Activated B cell treated with CpG ODN at 0.5 μM for 24 hours (primary cell): ENCODE data around the gene CCN5. TPM values are rescaled to one million over a fixed set of nuclear protein-coding genes. Genes with fewer than 3 reads are reported as not detected.

Source experiments
- ATAC-seq: fragments of 200-7000 bp; cut with Tn5 transposase; one replicate; pipeline ENCODE4 v1.10.0; 2021; ENCODE audit warnings: low read depth, mild to moderate bottlenecking, moderate library complexity
- CTCF ChIA-PET: fragments of 350-600 bp; sonication (Branson Sonifier 250); formaldehyde crosslinking; loops from one replicate; lab custom pipeline; 2021; ENCODE audit warnings: antibody characterized with exemption; lab: Charles Lee
- POLR2A ChIA-PET: fragments of 350-600 bp; sonication (Branson Sonifier 250); formaldehyde crosslinking; loops from one replicate; lab custom pipeline; 2021; ENCODE audit warnings: antibody characterized with exemption; lab: Charles Lee
- DNase-seq: peaks from one replicate; pipeline ENCODE4 v3.0.0; 2022
- H3K27ac Mint-ChIP-seq: one replicate; pipeline ENCODE4 v1.8.0; 2020; ENCODE audit warnings: mixed read lengths
- H3K27me3 Mint-ChIP-seq: one replicate; pipeline ENCODE4 v1.8.0; 2021; ENCODE audit warnings: mixed read lengths
- H3K36me3 Mint-ChIP-seq: one replicate; pipeline ENCODE4 v1.8.0; 2021; ENCODE audit warnings: low read depth, mixed read lengths
- H3K4me1 Mint-ChIP-seq: one replicate; pipeline ENCODE4 v1.8.0; 2021; ENCODE audit warnings: mixed read lengths
- H3K4me3 Mint-ChIP-seq: one replicate; pipeline ENCODE4 v1.8.0; 2020; ENCODE audit warnings: mild to moderate bottlenecking, mixed read lengths
- H3K9me3 Mint-ChIP-seq: one replicate; pipeline ENCODE4 v1.8.0; 2020; ENCODE audit warnings: mixed read lengths
- intact Hi-C: fragments of 100-400 bp; cut with micrococcal nuclease; formaldehyde crosslinking; loops from one replicate; pipeline ENCODE4 v1.15.1; 2024
- total RNA-seq: library from RNA; stranded (reverse); gene quantifications from 2 replicates; pipeline ENCODE4 v1.2.3, GENCODE V29; 2022
- TF ChIP-seq, protein P1 (sequence below): fragments of 200-600 bp; IDR thresholded peaks from one replicate; pipeline ENCODE4 v1.8.0; 2022; ENCODE audit warnings: antibody characterized with exemption, mild to moderate bottlenecking

The CCN5 gene
- total RNA-seq, 1 donor from 2014 or later, result not detected

DNA sequence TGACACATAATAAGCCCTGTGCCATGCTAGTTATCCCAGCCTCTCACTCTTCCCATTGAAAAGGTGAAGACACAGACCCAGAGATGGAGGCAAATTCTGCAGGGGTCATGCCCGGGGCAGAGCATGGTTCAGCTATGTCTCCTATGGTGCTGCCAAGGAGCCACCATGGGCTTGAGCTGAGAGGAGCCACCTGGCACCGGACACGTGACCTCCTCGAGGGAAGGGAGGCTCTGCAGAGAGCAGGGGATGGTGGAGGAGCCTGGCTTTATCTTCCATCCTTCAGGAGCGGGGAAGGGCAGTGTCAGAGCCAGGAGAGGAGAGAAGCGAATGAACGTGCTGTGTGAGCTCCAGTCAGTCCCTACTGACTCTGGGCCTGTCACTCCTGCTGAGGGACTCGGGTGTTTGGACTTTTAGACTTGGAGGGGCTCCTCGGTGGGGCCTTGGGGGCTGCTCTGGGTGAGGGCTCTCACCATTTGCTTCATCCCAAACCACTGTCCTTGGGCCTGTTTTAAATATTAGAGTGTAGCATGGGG is 11.1 kb upstream of the CCN5 start:
- H3K9me3 Mint-ChIP-seq, result no peaks in the 10 kb centered on the region
- H3K4me1 Mint-ChIP-seq, result peaks cover 13% of the 10 kb centered on the region
- H3K27me3 Mint-ChIP-seq, result peaks cover 3% of the 10 kb centered on the region
- ATAC-seq, result no peak
- H3K27ac Mint-ChIP-seq, result no peak overlapping the region
- H3K4me3 Mint-ChIP-seq, result no peak overlapping the region
- intact Hi-C loops, result no loop called here
- TF ChIP-seq, protein P1, sequence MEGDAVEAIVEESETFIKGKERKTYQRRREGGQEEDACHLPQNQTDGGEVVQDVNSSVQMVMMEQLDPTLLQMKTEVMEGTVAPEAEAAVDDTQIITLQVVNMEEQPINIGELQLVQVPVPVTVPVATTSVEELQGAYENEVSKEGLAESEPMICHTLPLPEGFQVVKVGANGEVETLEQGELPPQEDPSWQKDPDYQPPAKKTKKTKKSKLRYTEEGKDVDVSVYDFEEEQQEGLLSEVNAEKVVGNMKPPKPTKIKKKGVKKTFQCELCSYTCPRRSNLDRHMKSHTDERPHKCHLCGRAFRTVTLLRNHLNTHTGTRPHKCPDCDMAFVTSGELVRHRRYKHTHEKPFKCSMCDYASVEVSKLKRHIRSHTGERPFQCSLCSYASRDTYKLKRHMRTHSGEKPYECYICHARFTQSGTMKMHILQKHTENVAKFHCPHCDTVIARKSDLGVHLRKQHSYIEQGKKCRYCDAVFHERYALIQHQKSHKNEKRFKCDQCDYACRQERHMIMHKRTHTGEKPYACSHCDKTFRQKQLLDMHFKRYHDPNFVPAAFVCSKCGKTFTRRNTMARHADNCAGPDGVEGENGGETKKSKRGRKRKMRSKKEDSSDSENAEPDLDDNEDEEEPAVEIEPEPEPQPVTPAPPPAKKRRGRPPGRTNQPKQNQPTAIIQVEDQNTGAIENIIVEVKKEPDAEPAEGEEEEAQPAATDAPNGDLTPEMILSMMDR, result no peak
- POLR2A ChIA-PET, result no interaction called here
- no peak for DNase-seq
- H3K36me3 Mint-ChIP-seq, result no peaks in the 10 kb centered on the region
- CTCF ChIA-PET, result interaction anchor here (3.8 kb wide), 1 partner anchor 18 kb away, joined by 13 read pairs; no protein-coding TSS in a partner anchor

DNA sequence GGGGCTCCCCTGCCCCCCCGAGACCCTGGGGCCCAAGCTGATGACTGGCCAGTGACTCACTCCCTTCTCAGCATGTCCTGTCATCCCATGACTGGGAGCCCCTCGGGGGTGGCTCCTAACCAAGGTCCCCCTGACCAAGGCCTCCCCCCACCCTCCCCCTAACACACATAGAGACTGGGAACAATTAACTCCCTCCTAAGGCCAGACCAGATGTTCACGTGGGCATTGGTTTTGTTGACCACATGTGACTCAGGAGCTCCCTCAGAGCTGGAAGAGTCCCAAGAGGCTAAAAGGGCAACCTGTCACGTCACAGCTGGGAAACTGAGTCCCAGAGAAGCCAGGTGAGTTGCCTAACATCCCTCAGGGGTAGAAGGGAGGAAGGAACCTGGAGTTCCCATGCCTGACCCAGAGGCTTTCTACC is 10.6 kb upstream of the CCN5 start:
- ATAC-seq (no peak), DNase-seq (no peak)
- intact Hi-C loops, result no loop called here
- peaks cover 3% of the 10 kb centered on the region for H3K27me3 Mint-ChIP-seq
- peaks cover 13% of the 10 kb centered on the region for H3K4me1 Mint-ChIP-seq
- H3K4me3 Mint-ChIP-seq, result no peak overlapping the region
- ChIA-PET POLR2A (no interaction called here), CTCF (interaction anchor here (3.8 kb wide), 1 partner anchor 19 kb away, joined by 13 read pairs; no protein-coding TSS in a partner anchor)
- no peak overlapping the region for H3K27ac Mint-ChIP-seq
- no peaks in the 10 kb centered on the region for H3K36me3 Mint-ChIP-seq
- TF ChIP-seq, protein P1, result no peak
- H3K9me3 Mint-ChIP-seq, result no peaks in the 10 kb centered on the region

DNA sequence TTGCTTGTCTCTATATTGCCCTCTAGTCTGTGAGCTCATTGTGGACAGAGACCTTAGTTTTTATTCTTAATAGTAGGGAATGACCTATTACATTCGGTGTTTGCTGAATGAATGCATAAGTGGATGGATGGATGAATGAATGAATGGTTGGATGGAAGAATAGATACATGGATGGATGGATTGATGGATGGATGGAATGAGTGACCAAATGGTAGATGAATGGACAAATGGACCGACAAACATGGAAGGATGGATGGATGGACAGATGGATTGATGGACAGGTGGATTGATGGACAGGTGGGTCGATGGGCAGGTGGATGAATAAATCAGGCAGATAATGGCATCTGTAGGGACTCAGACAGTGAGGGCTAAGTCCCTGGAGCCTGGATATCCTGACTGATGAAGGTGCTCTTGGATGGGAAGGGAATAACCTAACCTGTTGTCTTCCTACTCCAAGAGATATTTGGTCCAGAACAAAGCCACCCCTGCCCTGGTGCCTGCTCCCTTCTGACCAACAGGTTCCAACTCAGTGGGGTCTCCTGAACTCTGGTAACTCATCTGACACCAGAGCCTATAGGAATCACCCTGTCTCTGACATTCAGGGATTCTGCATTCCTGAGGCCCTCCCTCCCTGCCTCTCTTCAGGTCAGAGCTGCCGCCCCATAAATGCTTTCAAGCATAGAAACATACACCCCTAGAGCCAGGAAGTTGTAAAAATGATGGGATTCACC is 9.6 kb upstream of the CCN5 start:
- ATAC-seq (no peak), DNase-seq (no peak)
- CTCF ChIA-PET, result no interaction called here
- peaks cover 3% of the 10 kb centered on the region for H3K27me3 Mint-ChIP-seq
- TF ChIP-seq, protein P1, result no peak
- no peaks in the 10 kb centered on the region for H3K9me3 Mint-ChIP-seq
- no peak overlapping the region for H3K4me3 Mint-ChIP-seq
- peaks cover 13% of the 10 kb centered on the region for H3K4me1 Mint-ChIP-seq
- POLR2A ChIA-PET, result interaction anchor here (0.6 kb wide), 1 partner anchor 251 kb away, joined by 5 read pairs; no protein-coding TSS in a partner anchor
- H3K27ac Mint-ChIP-seq, result no peak overlapping the region
- H3K36me3 Mint-ChIP-seq, result no peaks in the 10 kb centered on the region
- intact Hi-C loops, result no loop called here

DNA sequence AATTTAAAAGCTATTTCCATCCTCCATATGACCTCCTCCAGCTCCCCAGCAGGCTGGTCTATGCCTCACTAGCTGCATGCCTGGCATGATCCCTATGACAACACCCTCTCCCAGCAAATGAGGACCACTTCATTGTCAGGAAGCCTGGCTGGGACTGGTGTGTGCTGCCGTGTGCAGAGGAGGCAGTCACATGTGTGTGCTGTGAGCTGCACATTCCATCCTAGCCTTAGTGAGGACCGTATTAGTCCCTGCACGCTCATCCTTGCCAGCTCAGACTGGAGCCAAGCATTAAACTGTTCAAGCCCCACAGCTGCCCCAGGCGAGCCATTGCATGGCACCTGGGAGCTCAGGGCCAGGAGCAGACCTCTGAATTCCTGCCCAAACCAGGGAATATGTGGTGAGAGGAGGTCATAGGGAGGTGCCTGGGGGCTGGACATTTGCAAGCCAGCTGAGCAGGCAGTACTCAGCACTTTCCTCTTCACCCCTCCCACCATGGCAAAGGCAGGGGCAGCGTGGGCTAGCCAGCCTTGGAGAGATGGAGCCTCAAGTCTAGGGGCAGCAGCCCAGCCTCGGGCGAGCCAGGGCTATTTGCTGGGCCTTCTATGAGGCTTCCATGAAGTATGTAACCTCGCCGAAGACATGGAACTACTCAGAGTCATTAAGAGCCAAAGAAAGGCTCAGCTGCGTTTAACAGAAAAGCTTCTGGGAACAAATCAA is 8.7 kb upstream of the CCN5 start:
- H3K27me3 Mint-ChIP-seq, result no peaks in the 10 kb centered on the region
- no peak overlapping the region for H3K4me3 Mint-ChIP-seq
- TF ChIP-seq, protein P1, result no peak
- CTCF ChIA-PET, result no interaction called here
- no peaks in the 10 kb centered on the region for H3K9me3 Mint-ChIP-seq
- H3K4me1 Mint-ChIP-seq, result peaks cover 13% of the 10 kb centered on the region
- no peak overlapping the region for H3K27ac Mint-ChIP-seq
- no peak for DNase-seq
- POLR2A ChIA-PET, result interaction anchor here (0.6 kb wide), 1 partner anchor 250 kb away, joined by 5 read pairs; no protein-coding TSS in a partner anchor
- H3K36me3 Mint-ChIP-seq, result no peaks in the 10 kb centered on the region
- intact Hi-C loops, result no loop called here
- ATAC-seq, result no peak
